DND-41 (cell line): ENCODE measurements around the gene PDE3B.
A peak's percentile ranks its signal among the peaks of the same experiment; 100 is the strongest.

Experiments
- ATAC-seq: fragments of 200-7000 bp; cut with Tn5 transposase; 3 replicates; pipeline ENCODE4 v1.9.1; 2021; ENCODE audit warnings: low read depth; ENCODE audit not compliant: insufficient read depth
- DNase-seq: peaks from one replicate; pipeline ENCODE4 v3.0.0-alpha.2; 2020
- H2AFZ ChIP-seq: 2 replicates; pipeline ENCODE4 v1.6.0; 2012; ENCODE audit warnings: low read depth, low read length
- H3K27ac ChIP-seq: 2 replicates; pipeline ENCODE4 v1.5.1; 2012; ENCODE audit warnings: low read length, inconsistent platforms
- H3K27me3 ChIP-seq: fragments of 200-600 bp; sonication (generic); 2 replicates; pipeline ENCODE4 v1.6.0; 2012; ENCODE audit warnings: low read length, mild to moderate bottlenecking, inconsistent platforms; ENCODE audit not compliant: insufficient read depth, poor library complexity
- H3K36me3 ChIP-seq: 2 replicates; pipeline ENCODE4 v1.5.1; 2012; ENCODE audit warnings: low read length, inconsistent platforms; ENCODE audit not compliant: insufficient read depth
- H3K4me1 ChIP-seq: 2 replicates; pipeline ENCODE4 v1.5.1; 2012; ENCODE audit warnings: mild to moderate bottlenecking, low read length; ENCODE audit not compliant: insufficient read depth
- H3K4me2 ChIP-seq: 2 replicates; pipeline ENCODE4 v1.6.0; 2012; ENCODE audit warnings: mild to moderate bottlenecking, moderate library complexity, low read length, inconsistent platforms; ENCODE audit not compliant: insufficient read depth
- H3K4me3 ChIP-seq, 2 experiments: fragments of 200-600 bp in 1 of 2; shearing (Covaris generic) in 1 of 2; 2 replicates each; pipeline ENCODE4 v1.5.1; 2012 to 2016; ENCODE audit warnings: inconsistent platforms in 2 of 2, low read length in 2 of 2, mild to moderate bottlenecking in 2 of 2, low read depth in 1 of 2, moderate library complexity in 1 of 2
- H3K79me2 ChIP-seq: 2 replicates; pipeline ENCODE4 v1.6.0; 2012; ENCODE audit warnings: low read length, inconsistent platforms; ENCODE audit not compliant: insufficient read depth
- H3K9ac ChIP-seq: 2 replicates; pipeline ENCODE4 v1.6.0; 2012; ENCODE audit warnings: low read depth, mild to moderate bottlenecking, inconsistent platforms, low read length, moderate library complexity
- H3K9me3 ChIP-seq: 2 replicates; pipeline ENCODE4 v1.5.1; 2012; ENCODE audit warnings: low read length, moderate library complexity, mild to moderate bottlenecking, inconsistent platforms; ENCODE audit not compliant: insufficient read depth, severe bottlenecking
- H4K20me1 ChIP-seq: 2 replicates; pipeline ENCODE4 v1.6.0; 2012; ENCODE audit warnings: low read length; ENCODE audit not compliant: insufficient read depth
- CTCF ChIP-seq: IDR thresholded peaks from 2 replicates; pipeline ENCODE4 v1.5.1; 2012; ENCODE audit warnings: borderline replicate concordance, low read length, moderate library complexity, mild to moderate bottlenecking; ENCODE audit not compliant: poor library complexity, severe bottlenecking; ENCODE audit errors: extremely low read depth
- EZH2 ChIP-seq: IDR thresholded peaks from 3 replicates; pipeline ENCODE4 v1.6.1; 2012; ENCODE audit warnings: borderline replicate concordance, low read depth, mild to moderate bottlenecking, moderate library complexity, low read length, inconsistent platforms; ENCODE audit not compliant: severe bottlenecking

Gene PDE3B

GRCh38 chr11:14650064-14650463 lies 6.5 kb downstream of the PDE3B start:
- H4K20me1 ChIP-seq: peaks cover 24% of the 10 kb centered on the region; the same call in 1 of the 2 replicates
- H2AFZ ChIP-seq: no peak overlapping the region
- peak overlapping the region; percentile 75; the same call in 1 of the 2 replicates for H3K4me2 ChIP-seq
- H3K36me3 ChIP-seq: peaks cover 22% of the 10 kb centered on the region
- H3K9ac ChIP-seq: no peak overlapping the region
- H3K27ac ChIP-seq: no peak overlapping the region
- H3K27me3 ChIP-seq: no peaks in the 10 kb centered on the region
- H3K4me3 ChIP-seq: no peak overlapping the region
- ATAC-seq (no peak), DNase-seq (no peak)
- H3K9me3 ChIP-seq: no peaks in the 10 kb centered on the region
- H3K4me1 ChIP-seq: peaks cover 50% of the 10 kb centered on the region
- TF ChIP-seq CTCF (no peak), EZH2 (no peak)
- H3K79me2 ChIP-seq: peaks cover 94% of the 10 kb centered on the region

DNA sequence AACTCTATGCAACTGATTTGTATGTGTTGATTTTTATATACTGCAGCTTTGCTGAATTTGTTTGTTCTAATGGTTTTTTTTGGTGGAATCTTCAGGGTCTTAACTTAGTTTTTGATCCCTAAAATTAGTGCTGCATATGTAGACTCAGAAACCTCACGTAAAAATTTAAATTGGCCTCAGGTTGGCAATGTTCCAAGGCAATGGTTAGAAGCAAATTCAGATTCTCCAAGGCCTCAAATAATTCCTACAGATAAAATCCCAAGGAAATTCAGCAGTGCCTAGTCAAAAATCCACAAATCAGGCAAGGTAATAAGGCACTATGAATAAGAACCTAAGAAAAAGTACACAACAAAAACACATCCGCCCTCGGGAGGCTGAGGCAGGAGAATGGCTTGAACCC lies 9.5 kb downstream of the PDE3B start:
- ATAC-seq (no peak), DNase-seq (no peak)
- peaks cover 15% of the 10 kb centered on the region; the same call in 1 of the 2 replicates for H4K20me1 ChIP-seq
- peaks cover 82% of the 10 kb centered on the region for H3K79me2 ChIP-seq
- peaks cover 33% of the 10 kb centered on the region for H3K36me3 ChIP-seq
- H3K4me2 ChIP-seq: no peak overlapping the region
- H3K9ac ChIP-seq: no peak overlapping the region
- H3K27me3 ChIP-seq: no peaks in the 10 kb centered on the region
- no peak overlapping the region for H2AFZ ChIP-seq
- H3K9me3 ChIP-seq: no peaks in the 10 kb centered on the region
- TF ChIP-seq CTCF (no peak), EZH2 (no peak)
- no peak overlapping the region for H3K4me3 ChIP-seq
- peaks cover 24% of the 10 kb centered on the region for H3K4me1 ChIP-seq
- no peak overlapping the region for H3K27ac ChIP-seq

DNA sequence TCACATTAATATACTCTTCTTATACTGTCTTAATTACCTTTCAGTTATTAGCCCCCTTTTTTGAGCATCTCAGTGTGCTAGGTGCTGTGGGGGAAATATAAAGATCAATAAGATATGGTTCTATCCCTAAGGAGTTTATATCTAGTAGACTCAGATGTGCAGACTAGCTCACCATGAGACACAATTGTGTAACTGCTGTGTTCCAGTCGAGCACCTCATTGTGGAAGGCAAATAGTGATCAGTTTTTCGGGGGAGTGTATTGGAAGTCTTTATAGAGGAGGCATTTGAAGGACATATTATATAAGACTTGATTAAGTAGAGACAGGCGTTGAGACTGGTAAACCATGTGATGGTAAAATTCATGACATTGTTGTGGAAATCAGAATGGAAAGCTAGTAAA lies 11.8 kb downstream of the PDE3B start:
- no peak overlapping the region for H2AFZ ChIP-seq
- no peak overlapping the region for H3K4me2 ChIP-seq
- H4K20me1 ChIP-seq: peaks cover 7% of the 10 kb centered on the region; the same call in 1 of the 2 replicates
- H3K9me3 ChIP-seq: no peaks in the 10 kb centered on the region
- ATAC-seq (no peak), DNase-seq (no peak)
- no peak overlapping the region for H3K9ac ChIP-seq
- no peak for TF ChIP-seq CTCF
- no peak for TF ChIP-seq EZH2
- no peak overlapping the region for H3K4me3 ChIP-seq
- H3K79me2 ChIP-seq: peaks cover 63% of the 10 kb centered on the region
- peaks cover 40% of the 10 kb centered on the region for H3K36me3 ChIP-seq
- H3K27me3 ChIP-seq: no peaks in the 10 kb centered on the region
- no peak overlapping the region for H3K27ac ChIP-seq
- 0 out of 2 replicates have a peak, but pooled peaks cover 6% of the 10 kb centered on the region for H3K4me1 ChIP-seq
